HG02885 (cell line): Measurements from ENCODE around the gene TMEM53.

Source experiments
- ATAC-seq: cut with Tn5 transposase; IDR thresholded peaks from one replicate; pipeline ENCODE4 v1.9.1; 2021; ENCODE audit warnings: mild to moderate bottlenecking; ENCODE audit not compliant: unreplicated experiment, poor library complexity

Gene TMEM53

DNA sequence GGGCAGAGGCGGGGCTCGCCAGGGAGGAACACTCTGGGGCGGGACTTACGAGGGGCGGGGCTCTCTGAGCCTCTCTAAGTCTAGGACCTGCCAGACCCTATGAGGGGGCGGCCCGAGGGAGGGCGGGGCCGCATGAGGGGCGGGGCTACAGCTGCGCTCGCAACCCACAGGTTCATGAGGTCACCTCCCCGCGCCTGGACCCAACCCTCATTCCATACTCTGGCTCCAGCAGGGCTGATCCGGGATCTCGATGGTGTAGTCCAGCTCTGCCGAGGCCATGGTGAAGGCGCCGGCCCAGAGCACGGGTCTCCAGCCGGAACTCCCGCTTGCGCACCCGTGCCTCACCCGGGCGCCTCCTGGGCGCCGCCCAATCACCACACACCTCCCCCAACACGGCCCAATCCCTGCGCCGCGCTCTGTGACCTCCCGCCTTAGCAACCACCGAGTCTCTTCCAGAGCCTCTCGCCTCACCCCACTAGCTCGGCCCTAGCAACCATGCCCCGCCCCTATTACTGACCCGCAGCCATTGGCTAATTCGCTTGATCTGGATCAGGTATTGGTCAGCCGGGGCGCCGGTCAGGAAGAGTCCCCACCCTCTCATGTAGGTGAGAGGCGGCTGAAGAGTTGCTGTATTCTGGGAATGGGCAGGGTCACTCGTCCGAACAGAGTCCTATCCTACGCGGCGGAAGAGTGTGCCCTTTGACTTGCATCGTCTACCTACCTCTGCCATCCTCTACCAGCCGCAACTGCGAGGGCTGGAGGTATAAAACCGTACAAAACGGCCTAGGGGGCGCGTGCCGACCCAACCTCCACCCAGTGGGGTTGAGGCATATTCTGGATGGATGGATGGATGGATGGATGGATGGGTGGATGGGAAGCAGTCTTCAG is at the start of gene TMEM53, which contains the start of gene ARMH1:
Gene TMEM53 (minus strand): TSS at position 369 of the 888 bp plus-strand sequence. CDS start 90 bp downstream, at position 279.
Gene ARMH1 (plus strand): TSS at position 602 of the 888 bp plus-strand sequence. CDS start 14,984 bp downstream, outside the sequence.
- ATAC-seq, result peak; percentile 88

DNA sequence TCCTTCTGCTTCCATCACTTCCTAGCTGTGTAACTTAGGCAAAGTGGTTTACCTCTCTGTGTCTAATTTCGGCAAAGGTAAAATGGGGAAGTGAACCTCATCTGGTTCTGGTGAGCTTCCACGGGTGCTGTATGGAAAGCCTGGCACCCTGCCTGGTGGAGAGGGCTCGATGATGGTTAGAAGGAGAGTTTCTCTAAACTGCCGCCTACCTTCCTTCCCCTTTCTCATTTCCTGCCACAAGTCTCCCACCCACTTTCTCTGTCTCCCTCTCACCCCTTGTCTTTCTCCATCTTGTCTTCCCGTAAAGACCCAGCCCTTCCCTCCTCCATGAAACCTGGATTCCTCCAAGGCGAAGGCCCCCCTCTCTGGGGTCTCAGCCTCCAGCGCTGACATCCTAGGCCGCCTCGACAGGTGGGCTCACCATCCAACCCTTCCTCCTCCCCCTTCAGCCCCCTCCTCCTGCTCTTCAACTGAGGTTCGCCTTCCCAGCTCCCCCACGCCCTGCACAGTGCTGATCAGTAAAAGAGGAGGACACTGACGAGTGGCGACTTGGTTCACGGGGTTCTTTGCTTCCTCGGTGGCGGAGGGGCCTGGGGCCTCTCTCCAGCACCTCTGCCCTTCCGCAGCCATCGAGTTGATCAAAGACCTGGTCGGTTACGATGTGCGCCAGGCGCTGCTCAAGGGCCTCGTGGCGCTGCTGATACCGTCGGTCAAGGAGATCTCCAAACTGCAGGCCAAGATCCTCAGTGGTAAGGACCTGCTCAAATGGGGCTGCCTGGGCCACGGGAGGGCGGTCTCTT is 49.4 kb upstream of the TMEM53 start:
- ATAC-seq, result no peak

DNA sequence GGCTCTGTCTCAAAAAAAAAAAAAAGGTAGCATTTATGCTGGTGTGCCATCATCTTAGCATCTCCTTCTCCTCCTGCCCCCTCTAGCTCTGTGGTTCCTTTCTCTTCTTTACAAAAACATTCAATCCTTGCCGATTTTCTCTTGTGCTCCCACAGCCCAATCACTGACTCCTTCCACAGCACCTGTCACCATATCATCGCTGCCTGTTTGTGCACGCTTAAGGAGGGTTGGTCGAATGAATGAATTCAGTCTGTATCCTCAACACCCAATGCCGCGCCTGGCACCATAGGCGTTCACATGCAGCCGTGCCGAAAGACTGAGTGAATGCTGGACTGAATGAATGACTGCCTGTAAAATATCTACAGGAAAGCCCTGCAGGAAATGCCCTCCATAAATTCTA is 48.8 kb upstream of the TMEM53 start:
- ATAC-seq, result no peak

DNA sequence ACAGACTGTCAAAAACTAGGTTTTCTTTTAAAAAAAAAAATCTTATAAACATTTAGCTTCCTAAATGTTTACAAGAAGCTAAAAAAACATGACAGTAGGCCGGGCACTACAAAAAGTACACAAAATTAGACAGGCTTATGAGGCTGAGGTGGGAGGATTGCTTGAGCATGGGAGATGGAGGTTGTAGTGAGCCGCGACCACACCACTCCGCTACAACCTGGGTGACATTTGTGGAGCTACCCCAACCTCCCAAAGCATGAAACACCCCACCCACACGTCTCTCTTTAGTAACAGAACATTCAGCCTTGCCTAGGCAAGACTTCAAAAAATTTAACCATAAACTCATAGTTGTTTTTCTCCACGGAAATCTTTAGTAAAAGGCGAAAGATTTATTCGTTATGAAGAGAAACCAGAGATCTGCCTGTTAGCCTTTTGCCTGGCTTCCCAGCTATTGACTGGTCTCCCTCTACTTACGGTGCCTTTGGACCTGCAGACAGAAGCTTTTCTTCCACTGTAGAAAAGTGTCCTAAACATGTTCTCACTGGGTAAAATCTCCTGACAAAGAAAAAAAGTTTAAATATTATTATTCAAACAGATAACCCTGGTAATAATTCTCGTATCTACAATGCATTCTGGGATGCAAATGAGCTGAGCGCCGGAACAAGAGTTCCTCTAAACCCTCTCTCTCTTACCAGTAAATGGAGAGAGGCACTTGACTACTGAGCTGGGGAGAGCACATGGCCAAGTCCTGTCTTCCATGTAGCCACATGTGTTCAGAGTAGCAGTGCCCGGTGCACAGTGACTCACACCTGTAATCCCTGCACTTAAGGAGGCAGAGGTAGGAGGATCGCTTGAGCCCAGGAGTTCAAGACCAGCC is 47.4 kb upstream of the TMEM53 start:
- ATAC-seq, result peak; percentile 68

DNA sequence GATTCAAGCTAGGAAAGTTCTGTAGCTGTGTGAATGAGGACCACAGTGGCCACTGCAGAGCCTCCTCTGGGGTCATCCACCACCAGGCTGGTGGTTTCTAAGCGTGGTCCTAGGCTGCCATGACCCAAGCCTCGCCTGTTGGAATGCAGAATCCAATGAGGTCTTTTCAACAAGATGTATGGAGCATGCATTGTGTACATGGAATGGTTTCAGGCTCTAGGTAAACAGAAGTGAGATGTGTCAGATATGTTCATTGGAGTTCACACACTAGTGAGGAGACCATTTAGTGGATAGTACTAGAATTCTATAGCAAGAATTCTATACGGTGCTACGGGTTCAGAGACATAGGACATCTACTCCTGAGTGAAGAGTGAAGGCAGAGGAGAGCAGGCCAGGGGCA is 46.0 kb upstream of the TMEM53 start:
- ATAC-seq, result no peak

DNA sequence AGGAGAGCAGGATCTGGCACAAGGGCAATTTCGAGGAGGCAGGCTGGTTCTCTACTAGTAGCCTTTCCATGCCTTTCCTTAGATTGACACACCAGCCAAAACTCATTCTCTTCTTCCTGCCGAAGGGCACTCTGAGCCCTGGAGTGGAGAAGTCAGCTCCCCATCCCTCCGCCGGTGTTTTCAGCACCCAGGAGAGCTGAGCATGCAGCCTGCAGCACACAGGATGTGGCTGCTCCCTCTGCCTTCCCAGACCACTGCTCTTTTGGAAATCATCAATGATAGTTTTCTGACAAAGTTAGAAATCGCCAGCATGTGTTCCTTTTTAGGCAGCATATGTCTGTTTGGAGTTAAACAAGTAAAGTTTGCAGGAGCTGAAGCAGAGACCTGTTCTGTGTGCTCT is 45.0 kb upstream of the TMEM53 start:
- ATAC-seq, result no peak

DNA sequence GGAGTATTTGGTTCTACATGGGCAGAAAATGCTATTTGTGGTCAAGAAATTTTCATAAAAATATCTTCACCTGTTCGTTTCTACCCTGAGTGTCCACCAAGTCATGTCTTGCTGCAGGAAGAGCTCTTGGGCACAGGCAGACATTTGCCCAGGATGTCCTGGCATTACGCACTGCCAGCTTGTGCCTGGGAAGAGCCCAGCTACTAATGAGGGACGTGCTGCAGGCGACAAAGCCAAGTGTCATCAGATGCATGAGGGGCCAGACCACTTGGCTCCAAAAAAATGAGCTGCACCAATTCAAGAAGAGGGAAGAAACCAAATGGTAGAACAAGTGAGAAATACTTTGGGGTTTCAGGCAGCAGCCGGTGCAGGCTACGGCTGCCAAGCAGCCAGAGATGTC is 43.8 kb upstream of the TMEM53 start:
- no peak for ATAC-seq

DNA sequence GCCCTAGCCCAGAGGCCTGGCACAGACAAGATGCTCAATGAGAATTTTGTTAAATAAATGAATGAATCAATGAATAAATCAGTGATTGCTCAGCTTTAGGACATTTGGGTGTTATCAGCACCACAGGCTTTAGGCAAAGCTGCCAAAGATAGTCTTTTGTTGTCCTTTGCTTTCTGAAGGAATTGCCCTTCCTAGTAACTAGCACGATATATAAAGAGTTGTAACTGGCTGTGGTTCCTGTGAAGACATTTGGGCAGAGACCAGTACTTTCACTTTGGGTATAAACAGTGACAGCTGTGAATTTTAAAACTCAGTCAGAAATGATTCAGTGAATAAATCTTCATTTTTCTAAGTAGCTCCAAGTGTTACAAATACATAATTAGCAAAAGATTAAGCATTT is 43.4 kb upstream of the TMEM53 start:
- ATAC-seq, result no peak

DNA sequence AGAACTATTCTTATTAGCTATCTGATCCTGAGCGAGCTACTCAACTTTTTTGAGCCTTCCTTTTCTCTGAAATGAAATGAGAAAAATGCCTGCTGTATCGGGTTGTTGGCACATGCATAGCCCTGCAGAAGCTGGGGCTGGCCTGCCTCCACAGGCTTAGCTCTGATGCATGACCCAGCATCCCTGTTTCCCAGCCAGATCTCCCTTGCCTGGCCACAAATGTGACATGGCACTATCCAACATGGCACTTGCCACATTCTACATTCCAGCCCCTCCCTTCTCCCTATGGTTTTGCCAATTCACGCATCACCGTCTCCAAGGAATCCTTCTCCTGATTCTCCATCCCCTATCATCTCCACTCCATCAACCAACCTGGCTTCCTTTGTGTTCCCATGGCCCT is 42.9 kb upstream of the TMEM53 start:
- no peak for ATAC-seq

DNA sequence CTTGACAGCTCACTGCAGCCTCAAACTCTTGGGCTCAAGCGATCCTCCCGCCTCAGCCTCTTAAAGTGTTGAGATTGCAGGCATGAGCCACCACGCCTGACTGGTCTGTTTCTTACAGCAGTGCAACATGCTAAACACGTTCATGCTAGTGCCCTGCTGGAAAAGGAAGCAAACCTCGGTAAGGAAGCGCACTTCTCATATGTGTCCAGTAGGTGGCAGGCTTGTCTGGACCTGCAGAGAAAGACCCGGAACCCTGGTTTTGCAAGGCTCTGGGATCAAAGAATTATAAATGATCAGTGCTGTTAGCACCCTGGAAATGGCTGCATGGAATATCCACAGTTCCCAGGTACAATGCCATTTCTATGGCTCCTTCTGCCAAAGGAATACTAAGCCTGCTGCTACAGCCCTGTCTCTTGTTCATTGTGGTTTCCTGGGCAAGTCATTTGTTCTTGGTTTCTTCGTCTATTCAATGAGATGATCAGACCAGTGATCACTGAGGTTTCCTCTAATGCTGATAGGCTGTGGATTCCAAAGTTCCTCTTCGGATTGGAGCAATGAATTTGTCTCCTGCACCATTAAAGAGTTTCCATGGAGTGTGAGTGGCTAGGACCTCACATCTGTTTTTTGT is 40.8 kb upstream of the TMEM53 start:
- peak; percentile 70 for ATAC-seq

DNA sequence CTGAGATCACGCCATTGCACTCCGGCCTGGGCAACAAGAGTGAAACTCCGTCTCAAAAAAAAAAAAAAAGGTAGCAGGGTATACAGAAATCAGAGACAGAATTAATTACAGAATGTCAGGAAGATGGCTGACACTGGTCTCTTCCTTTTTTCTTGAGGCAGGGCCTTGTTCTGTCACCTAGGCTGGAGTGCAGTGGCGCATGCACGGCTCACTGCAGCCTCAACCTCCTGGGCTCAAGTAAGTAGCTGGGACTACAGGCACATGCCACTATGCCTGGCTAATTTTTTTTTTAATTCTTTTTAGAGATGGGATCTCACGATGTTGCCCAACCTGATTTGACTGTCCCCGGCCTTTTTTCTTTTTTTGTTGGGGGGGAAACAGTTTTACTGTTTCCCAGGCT is 40.3 kb upstream of the TMEM53 start:
- no peak for ATAC-seq

DNA sequence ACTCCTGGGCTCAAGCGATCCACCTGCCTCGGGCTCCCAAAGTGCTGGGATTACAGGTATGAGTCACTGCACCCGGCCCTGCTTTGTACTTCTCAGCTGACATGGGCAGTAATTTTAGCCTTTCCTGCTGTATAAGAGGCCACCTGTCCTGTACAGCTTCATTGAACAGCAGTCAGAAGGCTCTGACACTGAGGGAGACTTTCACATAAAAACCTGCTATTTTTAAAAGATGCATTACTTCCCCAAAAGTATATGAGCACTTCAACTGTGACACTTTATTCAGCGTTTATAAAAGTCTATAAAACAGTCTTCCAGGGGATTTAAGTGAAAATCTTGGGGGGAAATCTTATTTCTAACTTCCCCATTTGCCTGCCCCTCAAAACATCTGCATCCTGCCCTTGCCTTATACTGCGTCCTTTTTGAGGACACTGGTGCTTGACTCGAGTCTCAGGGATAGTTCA is 39.1 kb upstream of the TMEM53 start:
- peak; percentile 63 for ATAC-seq

DNA sequence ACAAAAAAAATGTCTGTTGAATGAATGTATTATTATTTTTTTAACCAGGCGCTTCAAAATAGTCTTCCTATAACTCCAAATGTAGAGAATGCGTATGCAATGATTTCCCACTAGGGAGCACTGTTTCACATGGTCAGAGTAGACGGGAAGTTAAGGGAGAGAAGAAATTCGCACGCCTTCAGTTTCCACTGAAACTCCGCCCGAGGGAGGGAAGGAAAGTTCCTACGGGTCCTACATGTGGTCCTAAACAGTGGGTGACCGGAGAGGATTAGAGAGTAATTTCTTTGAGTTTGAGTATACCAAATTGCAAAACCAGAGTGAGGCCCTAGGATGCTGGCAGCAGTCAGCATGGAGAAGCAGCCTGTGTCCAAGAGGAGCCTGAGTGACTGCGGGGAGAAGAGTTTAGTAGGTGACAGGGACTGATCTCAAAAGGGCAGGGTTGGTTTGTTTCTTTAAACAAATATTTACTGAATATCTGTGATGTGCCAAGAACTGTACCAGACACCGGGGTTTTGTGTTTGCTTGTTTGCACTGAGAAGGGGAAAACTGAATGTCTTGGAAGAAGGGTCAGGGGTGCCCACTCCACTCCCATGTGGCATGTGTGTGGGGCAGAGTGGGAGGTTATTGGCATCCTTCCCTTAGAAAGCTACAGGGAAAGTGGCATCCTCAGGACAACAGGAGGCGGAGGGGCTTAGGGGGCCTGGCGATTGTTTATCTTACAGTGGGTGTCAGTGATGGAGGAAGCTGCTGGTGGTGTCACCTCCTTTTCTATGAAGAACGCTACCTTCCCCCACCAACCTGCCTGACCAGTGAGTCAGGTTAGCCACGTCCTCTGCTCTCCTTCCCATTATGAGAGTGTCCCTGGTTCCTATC is 33.9 kb upstream of the TMEM53 start:
- ATAC-seq, result no peak

DNA sequence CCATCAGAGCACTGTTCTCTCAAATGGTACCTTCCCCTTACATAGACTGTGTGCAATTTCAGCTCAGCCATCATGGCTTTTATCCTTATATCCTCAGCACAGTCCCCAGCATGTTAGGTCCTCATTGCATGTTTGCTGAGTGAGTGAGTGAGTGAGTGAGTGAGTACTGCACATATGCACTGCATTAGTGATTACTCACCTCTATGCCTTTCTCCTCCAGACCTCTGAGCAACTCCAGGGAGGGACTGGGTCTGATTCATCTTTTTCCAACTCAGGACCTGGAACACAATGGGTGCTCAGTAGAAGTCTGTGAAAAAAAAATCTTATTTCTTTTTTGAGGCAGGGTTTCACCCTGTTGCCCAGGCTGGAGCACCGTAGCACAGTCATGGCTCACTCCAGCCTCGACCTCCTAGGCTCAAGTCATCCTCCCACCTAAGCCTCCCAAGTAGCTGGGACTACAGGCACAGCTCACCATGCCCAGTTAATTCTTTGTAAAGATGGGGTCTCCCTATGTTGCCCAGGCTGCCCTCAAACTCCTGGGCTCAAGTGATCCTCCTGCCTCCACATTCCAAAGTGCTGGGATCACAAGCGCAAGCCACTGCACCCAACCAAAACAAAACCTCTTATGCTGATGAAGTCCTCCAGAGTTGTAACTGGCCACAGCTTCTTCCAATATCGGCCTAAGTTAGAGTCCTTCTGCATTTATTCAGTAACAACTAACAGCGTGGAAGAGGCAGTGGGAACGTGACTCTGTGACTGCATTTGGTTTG is 33.0 kb upstream of the TMEM53 start:
- no peak for ATAC-seq

DNA sequence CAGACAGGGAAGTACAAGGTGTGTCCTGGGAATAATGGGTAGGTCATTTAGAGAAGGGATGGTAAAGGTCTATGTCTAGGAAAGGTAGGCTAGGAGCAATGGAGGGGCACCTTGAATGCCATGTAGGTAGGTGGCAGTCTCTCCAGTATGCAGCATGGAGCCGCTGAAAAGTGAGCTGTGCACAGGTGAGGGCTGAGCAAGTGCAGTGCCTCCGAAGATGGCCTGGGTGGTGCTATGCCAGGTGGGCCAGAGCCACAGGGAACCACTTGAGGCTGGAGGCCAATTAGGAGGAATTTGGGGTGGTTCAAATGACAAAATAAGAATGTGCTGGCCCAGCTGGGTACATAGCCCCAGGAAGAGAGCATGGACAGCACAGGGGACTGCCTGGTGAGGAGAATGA is 31.7 kb upstream of the TMEM53 start:
- ATAC-seq, result no peak

DNA sequence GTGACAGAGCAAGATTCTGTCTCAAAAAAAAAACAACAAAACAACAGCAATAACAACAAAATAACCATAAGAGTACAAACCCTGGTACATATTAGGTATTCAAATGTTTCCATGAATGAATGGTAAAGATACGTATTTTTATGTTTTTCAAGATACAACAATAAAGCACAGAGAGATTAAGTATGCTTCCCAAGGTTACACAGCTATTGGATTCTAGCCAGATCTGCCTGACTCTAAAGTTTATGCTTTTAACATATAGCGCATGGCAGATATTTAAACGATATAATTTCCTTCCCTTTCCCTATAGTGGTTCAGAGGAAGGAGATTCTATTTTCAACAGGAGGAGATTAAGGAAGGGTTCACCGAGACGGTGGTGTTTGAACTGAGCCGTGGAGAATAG is 31.2 kb upstream of the TMEM53 start:
- no peak for ATAC-seq

DNA sequence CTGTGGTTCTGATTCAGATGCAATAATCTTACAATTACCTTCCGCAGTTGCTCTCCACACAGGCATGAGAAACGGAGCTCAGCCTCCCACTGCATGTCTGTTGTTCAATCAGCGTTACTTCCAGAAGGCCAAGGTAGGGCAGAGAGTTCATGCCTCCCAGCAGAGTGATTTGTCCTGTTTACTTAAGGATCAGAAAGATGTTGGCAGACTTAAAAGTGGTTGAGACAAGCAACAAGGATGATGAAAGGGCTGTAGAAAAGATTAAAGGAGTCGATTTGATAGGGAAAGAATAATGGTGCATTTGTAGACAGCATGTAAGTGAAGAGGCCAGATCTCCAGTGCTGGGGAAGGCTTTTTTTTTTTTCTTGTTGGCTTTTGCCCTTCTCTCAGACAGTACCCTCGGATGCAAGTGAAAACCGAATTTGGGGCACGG is 26.9 kb upstream of the TMEM53 start:
- no peak for ATAC-seq

DNA sequence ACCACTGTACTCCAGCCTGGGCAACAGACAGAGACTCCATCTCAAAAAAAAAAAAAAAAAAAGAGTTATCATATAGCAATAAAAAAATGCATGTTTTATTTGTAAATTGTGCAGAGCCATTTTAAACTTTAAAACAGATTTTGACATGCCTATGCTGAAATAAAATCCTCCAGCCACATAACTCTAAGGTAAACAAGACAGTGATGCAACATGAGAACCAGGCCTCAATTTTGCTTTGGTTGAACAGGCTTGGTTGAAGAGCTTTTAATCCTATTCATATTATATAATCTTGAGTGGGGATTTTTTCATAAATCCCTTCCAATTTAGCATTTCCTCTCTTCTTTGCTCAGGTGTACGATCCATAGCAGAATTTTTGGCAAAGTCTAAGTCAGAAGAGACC is 26.3 kb upstream of the TMEM53 start:
- no peak for ATAC-seq
